HG02610 (cell line): ENCODE data around the gene MASP2.
"Not testable (repeated sequence)": the region's sequence is repeated elsewhere in the genome, so short reads cannot be mapped to it uniquely, and the experiment has no call there.

Experiments used
- ATAC-seq: cut with Tn5 transposase; IDR thresholded peaks from one replicate; pipeline ENCODE4 v1.9.1; 2021; ENCODE audit warnings: mild to moderate bottlenecking, moderate library complexity; ENCODE audit not compliant: unreplicated experiment

Gene MASP2

DNA sequence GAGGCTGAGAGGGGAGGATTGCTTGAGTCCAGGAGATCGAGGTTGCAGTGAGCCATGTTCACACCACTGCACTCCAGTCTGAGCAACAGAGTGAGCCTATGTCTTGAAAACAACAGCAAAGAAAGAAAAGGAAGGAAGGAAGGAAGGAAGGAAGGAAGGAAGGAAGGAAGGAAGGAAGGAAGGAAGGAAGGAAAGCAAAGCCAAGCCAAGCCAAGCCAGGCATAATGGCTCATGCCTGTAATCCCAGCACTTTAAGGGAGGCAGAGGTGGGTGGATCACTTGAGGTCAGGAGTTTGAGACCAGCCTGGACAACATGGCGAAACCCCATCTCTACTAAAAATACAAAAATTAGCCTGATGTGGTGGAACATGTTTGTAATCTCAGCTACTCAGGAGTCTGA, 55.0 kb downstream of the MASP2 start:
- not testable (repeated sequence) for ATAC-seq

DNA sequence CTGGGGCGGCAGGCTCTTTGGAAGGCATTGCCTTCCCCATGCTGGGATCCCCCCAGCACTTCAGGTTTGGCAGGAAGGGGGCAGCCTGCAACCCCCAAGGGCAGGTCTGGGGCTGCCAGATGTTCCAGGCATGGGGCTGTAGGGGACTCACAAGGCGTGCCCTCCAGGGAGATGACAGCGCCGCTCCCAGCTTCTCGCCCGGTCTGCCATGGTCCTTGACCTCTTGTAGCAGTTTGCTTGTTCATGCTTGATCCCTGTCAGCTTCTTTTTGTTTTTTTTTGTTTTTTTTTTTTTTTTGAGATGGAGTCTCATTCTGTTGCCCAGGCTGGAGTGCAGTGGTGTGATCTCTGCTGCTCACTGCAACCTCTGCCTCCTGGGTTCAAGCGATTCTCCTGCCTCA, 56.2 kb downstream of the MASP2 start:
- ATAC-seq: no peak

DNA sequence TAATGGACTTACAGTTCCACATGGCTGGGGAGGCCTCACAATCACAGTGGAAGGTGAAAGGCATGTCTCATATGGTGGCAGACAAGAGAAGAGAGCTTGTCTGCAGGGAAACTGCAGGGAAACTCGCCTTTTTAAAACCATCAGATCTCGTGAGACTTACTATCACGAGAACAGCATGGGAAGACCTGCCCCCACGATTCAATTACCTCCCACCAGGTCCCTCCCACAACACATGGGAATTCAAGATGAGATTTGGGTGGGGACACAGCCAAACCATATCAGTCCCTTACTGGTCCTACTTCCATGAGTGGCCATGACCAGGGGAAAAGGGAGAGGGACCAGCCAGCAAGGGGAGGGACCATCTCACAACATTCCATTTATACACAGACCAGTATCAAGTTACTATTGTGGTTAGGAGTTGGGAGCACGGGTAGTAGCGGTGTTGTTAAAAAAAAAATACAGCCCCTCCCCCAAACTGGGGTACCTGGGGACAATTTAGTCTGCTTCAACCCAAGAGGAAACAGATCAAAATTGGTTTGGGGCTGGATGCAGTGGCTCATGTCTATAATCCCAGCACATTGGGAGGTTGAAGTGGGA, 57.0 kb downstream of the MASP2 start:
- not testable (repeated sequence) for ATAC-seq

DNA sequence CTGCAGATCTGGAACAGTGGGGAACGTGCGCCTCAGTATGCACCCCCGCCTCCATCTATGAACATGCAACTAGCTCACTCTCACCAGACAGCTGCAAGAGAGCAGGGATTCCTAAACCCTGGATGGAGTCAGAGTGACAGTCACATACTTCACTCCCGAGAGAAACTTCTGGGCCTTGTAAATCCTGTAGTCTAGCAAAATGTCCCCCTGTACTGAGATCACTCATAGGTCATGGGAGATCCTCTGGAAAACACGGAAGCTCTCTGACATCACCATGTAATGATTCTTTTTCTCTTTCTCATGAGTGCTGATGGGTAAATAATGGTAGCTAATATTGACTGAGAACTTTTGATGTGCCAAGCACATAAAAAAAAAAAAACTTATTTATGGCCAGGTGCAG, 57.9 kb downstream of the MASP2 start:
- no peak for ATAC-seq

DNA sequence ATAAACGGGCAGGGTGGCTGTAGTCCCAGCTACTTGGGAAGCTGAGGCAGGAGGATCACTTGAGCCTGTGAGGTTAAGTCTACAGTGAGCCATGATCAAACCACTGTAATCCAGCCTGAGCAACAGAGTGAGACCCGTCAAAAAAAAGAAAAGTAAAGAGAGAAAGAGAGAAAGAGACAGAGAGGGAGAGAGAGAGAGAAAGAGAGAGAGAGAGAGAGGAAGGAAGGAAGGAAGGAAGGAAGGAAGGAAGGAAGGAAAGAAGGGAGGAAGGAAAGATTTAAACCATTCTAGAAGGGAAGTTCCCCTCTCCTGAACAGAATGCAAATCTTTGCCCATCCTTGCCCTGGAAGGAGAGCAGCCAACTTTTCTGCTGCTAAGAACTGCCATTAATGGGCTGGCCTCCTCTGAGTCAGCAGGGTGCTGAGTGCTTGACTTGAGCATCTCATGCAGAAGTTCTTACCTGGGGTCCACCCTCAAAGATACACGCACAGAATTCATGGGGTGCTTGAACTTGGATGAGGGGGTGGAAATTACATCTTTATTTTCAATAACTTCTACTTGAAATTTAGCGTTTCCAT, 59.1 kb downstream of the MASP2 start:
- no peak for ATAC-seq

DNA sequence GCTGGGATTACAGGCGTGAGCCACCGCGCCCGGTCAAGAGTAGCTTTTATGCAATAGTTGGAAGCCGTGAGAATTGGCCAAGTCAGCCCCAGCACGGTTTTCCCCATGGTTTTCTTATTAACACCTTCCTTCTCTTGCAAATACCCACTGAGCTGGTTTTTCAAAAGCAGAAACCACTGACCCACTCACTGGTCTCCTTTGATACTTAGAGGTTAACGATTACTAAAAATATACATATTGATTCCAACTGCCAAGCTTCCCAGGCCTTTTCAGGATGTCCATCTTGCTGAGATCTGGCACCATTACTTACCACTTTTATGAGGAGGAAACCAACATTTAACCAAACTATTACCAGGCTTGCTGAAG, 60.5 kb downstream of the MASP2 start:
- no peak for ATAC-seq

DNA sequence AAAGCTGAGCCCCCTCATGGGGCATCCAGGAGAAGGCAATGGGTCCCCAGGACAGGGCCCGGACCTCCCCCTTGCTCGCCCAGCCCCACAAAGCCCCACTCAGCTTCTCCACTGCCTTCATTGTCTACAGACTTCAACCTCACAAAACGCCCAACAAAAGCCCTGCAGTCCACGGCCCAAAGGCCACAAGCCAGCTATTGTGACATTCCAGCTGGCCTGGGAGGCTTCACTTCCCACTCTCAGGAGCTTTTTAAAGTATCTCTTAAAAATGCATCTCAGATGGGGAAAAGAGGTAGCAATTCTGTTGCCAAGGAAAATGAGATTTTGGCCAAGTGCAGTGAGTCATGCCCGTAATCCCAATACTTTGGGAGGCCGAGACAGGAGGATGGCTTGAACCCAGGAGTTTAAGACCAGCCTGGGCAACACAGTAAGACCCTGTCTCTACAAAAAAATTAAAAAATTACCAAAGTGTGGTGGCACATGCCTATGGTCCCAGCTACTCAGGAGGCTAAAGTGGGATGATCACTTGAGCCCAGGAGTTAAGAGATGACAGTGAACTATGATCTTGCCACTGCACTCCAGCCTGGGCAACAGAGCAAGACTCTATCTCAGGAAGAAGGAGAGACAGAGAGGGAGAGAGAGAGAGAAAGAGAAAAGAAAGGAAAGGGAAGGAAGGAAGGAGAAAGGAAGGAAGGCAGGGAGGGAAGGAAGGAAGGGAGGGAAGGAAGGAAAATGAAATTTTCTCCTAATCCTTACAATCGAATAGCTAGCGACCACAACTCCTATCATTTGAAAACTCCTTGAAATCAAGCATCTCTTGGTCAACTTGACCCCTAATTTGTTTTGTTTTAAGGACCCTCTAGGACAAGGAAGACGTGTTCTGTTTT, 66.0 kb downstream of the MASP2 start:
- no peak for ATAC-seq

DNA sequence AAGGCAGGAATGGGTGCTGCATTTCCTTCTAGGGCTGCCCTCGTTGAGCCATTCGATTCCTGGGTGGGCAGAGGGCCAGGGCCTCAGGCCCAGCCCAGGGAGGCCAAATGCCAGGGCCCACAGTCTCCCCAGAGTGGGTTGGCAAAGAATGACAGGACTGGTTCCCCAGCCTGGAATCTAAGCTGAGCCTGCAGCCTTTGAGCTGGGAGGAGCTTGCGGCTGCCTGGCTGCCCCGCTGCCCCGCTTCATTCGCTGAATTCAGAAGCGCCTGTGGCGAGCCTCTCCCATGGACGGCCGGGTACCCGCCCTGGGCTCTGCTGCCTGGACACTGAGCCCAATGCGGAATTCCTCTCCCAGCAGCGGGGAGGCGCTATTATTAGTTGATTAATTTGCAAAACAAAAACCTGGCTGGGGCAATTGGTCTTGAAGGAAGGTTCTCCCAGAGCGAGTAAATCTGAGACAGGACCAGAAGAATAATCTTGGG, 66.9 kb downstream of the MASP2 start:
- no peak for ATAC-seq

DNA sequence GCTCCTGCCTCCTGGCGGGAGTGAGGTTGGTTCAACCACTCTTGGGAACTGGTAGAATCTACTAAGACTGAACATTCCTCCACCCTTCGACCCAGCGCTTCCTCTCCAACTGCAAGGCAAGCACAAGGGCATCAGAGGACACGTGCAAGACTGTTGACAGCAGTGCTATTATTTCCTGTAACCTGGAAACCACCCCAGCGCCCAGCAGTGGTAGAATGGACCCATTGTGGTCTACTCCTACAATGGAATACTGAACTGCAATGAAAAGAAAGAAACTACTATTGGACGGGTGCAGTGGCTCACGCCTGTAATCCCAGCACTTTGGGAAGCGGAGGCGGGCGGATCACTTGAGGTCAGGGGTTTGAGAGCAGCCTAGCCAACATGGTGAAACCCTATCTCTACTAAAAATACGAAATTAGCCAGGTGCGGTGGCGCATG, 67.5 kb downstream of the MASP2 start:
- no peak for ATAC-seq

DNA sequence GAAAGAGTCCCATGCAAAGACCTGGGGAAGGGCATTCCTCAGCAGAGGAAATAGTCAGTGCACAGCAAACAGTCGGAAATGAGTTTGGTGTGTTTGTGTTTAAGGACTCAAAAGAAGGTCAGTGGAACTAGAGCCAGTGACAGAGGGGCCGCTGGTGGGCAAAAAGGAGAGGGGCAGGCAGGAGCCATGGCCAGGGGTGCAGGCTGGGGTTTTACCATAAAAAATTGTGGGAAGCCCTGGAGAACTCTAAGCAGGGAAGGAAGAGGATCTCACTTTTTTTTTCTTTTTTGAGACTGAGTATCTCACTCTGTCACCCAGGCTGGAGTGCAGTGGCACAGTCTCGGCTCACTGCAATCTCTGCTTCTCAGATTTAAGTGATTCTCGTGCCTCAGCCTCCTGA, 68.3 kb downstream of the MASP2 start:
- ATAC-seq: no peak
